B cell (primary cell): ENCODE results near the gene ZBTB21. TPM values are rescaled to one million over a fixed set of nuclear protein-coding genes. Genes with fewer than 3 reads are reported as not detected.

Experiments
- ATAC-seq: fragments of 200-7000 bp; cut with Tn5 transposase; one replicate; pipeline ENCODE4 v1.10.0; 2021; ENCODE audit warnings: low read depth, mild to moderate bottlenecking, moderate number of reproducible peaks, moderate library complexity
- CTCF ChIA-PET: fragments of 350-600 bp; sonication (Branson Sonifier 250); formaldehyde crosslinking; loops from one replicate; lab custom pipeline; 2021; ENCODE audit warnings: antibody characterized with exemption, inconsistent platforms; lab: Charles Lee
- POLR2A ChIA-PET: fragments of 350-600 bp; sonication (Branson Sonifier 250); formaldehyde crosslinking; loops from one replicate; lab custom pipeline; 2021; ENCODE audit warnings: antibody characterized with exemption; lab: Charles Lee
- DNase-seq: peaks from one replicate; pipeline ENCODE4 v3.0.0; 2013
- H2AFZ ChIP-seq: 2 replicates; pipeline ENCODE4 v1.6.1; 2012; ENCODE audit warnings: mild to moderate bottlenecking, low read depth, low read length; ENCODE audit not compliant: insufficient read depth, poor library complexity, severe bottlenecking
- H3K27ac ChIP-seq, 2 donors: 1 replicate in 1 of 2; 2 replicates in 1 of 2; pipeline ENCODE4 v1.5.1; 2012 to 2013; ENCODE audit warnings: low read length in 2 of 2, mild to moderate bottlenecking in 2 of 2, moderate library complexity in 1 of 2
- H3K27me3 ChIP-seq, 4 experiments: fragments of 200-600 bp in 1 of 4; sonication (generic) in 1 of 4; replicated peaks in 1 of 4; 1 replicate in 2 of 4; 2 replicates in 2 of 4; pipeline versions ENCODE4 v1.6.1 to v1.7.0; 2013 to 2016; ENCODE audit warnings: low read length in 3 of 4, mild to moderate bottlenecking in 2 of 4, mixed read lengths in 1 of 4, moderate library complexity in 1 of 4; ENCODE audit not compliant: insufficient read depth in 4 of 4, control insufficient read depth in 3 of 4; ENCODE audit errors: control extremely low read depth in 1 of 4
- H3K36me3 ChIP-seq, 2 experiments: replicated peaks in 1 of 2; 1 replicate in 1 of 2; 2 replicates in 1 of 2; pipeline versions ENCODE4 v1.6.1 to v1.7.1; 2013; ENCODE audit warnings: low read length in 1 of 2; ENCODE audit not compliant: insufficient read depth in 2 of 2, control insufficient read depth in 1 of 2; ENCODE audit errors: control extremely low read depth in 1 of 2, extremely low read depth in 1 of 2
- H3K4me1 ChIP-seq, 2 donors: fragments of 200-600 bp in 1 of 2; sonication (generic) in 1 of 2; 1 replicate in 1 of 2; 2 replicates in 1 of 2; pipeline versions ENCODE4 v1.5.1 to v1.6.1; 2013 to 2017; ENCODE audit warnings: low read length in 2 of 2; ENCODE audit not compliant: control insufficient read depth in 2 of 2, insufficient read depth in 2 of 2
- H3K4me2 ChIP-seq: replicated peaks from 2 replicates; pipeline ENCODE3; 2012; ENCODE audit warnings: mild to moderate bottlenecking, low read depth, low read length; ENCODE audit not compliant: poor library complexity, severe bottlenecking
- H3K4me3 ChIP-seq, 5 experiments: fragments of 200-600 bp in 1 of 5; sonication (generic) in 1 of 5; 1 replicate in 3 of 5; 2 replicates in 2 of 5; pipeline versions ENCODE4 v1.5.1 to v1.7.0; 2011 to 2016; ENCODE audit warnings: low read length in 4 of 5, mild to moderate bottlenecking in 4 of 5, low read depth in 2 of 5, control low read depth in 1 of 5, moderate library complexity in 1 of 5; ENCODE audit not compliant: insufficient read depth in 1 of 5; ENCODE audit errors: control extremely low read depth in 1 of 5, extremely low read depth in 1 of 5
- H3K79me2 ChIP-seq: fragments of 200-600 bp; sonication (generic); one replicate; pipeline ENCODE4 v1.6.0; 2016; ENCODE audit warnings: low read length; ENCODE audit not compliant: control insufficient read depth, insufficient read depth
- H3K9ac ChIP-seq: fragments of 200-600 bp; sonication (generic); 2 replicates; pipeline ENCODE4 v1.6.1; 2017; ENCODE audit warnings: mild to moderate bottlenecking, low read length, moderate library complexity
- H3K9me3 ChIP-seq, 3 donors: one replicate each; pipeline versions ENCODE4 v1.6.1 to v1.7.1; 2013; ENCODE audit warnings: low read length in 2 of 3; ENCODE audit not compliant: control insufficient read depth in 2 of 3, insufficient read depth in 1 of 3; ENCODE audit errors: control extremely low read depth in 1 of 3
- H4K20me1 ChIP-seq: 2 replicates; pipeline ENCODE4 v1.6.0; 2012; ENCODE audit warnings: mild to moderate bottlenecking, low read length; ENCODE audit not compliant: insufficient read depth, control insufficient read depth, poor library complexity, severe bottlenecking
- H3K27ac Mint-ChIP-seq: one replicate; pipeline ENCODE4 v1.8.0; 2021; ENCODE audit warnings: mixed read lengths
- H3K27me3 Mint-ChIP-seq: one replicate; pipeline ENCODE4 v1.8.0; 2021; ENCODE audit warnings: mixed read lengths
- H3K4me1 Mint-ChIP-seq: one replicate; pipeline ENCODE4 v1.8.0; 2021; ENCODE audit warnings: mixed read lengths
- H3K4me3 Mint-ChIP-seq: one replicate; pipeline ENCODE4 v1.8.0; 2021; ENCODE audit warnings: mixed read lengths
- H3K9me3 Mint-ChIP-seq: one replicate; pipeline ENCODE4 v1.8.0; 2022; ENCODE audit warnings: mixed read lengths; ENCODE audit not compliant: insufficient read depth
- EZH2 ChIP-seq: IDR thresholded peaks from 2 replicates; pipeline ENCODE4 v1.6.1; 2012; ENCODE audit warnings: borderline replicate concordance, low read depth, mild to moderate bottlenecking, moderate library complexity, low read length; ENCODE audit not compliant: insufficient read depth, poor library complexity, severe bottlenecking
- WGBS: methylation state at CpG from one replicate; pipeline ENCODE4 v1.1.5; 2013; ENCODE audit warnings: missing lambda C conversion rate; ENCODE audit not compliant: insufficient coverage; 5-methylcytosine and 5-hydroxymethylcytosine counted together
- intact Hi-C: fragments of 100-400 bp; cut with micrococcal nuclease; formaldehyde crosslinking; loops from one replicate; pipeline ENCODE4 v1.10.0; 2022
- polyA plus RNA-seq: library from polyadenylated mRNA; depleted of rRNA; stranded (reverse); fragments of >200 nt; gene quantifications from 2 replicates; pipeline ENCODE4 v1.2.3, GENCODE V29; 2012
- total RNA-seq, 2 donors: library from RNA; stranded (reverse); fragments of 120-200 nt in 1 of 2; gene quantifications; 1 replicate in 1 of 2; 2 replicates in 1 of 2; pipeline versions ENCODE4 v1.2.3 to v1.2.4, GENCODE V29; 2013 to 2022
- TF ChIP-seq, protein P1 (sequence below): fragments of 200-600 bp; IDR thresholded peaks from one replicate; pipeline ENCODE4 v1.8.0; 2022; ENCODE audit warnings: antibody characterized with exemption, mild to moderate bottlenecking

The ZBTB21 gene
- total and polyA plus RNA-seq, 2 donors (not counting 1 experiment from before 2014, with no cell fraction given): 12.4 to 40.1 TPM

DNA sequence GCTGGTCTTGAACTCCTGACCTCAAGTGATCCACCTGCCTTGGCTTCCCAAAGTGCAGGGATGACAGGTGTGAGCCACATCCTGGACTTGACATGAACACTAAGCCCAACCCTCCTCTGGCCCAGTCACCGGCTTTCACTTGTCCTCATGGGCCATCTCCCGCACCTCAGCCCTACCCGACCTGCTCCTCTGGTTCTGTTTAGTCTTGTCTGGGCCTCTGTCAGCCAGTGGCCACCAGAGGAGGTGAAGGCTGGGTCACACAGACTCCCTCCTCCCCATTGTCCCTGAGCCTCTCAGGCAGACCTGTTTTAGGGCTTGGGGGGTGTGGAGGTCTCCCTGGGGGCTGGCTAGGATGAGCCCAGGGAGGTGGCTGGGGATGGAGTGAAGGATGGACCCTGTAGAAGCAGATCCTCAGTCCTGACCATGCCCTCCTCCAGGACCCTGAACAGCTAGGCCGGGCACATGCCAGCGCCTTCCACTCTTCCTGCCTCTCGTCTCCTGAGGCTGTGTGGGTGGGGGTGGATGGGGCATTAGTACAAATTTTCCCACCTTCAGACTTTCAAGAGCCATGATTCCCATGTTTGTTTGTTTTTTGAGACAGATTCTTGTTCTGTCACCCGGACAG lies 34.8 kb upstream of the ZBTB21 start:
- no peaks in the 10 kb centered on the region for H3K36me3 ChIP-seq
- CTCF ChIA-PET: no interaction called here
- H3K4me3 Mint-ChIP-seq: no peak overlapping the region
- H3K9me3 ChIP-seq: no peaks in the 10 kb centered on the region
- no peaks in the 10 kb centered on the region for H4K20me1 ChIP-seq
- no peak overlapping the region for H3K4me2 ChIP-seq
- no peaks in the 10 kb centered on the region for H3K27me3 Mint-ChIP-seq
- no peak for ATAC-seq
- H3K4me1 ChIP-seq: no peaks in the 10 kb centered on the region
- H3K27ac ChIP-seq: no peak overlapping the region
- TF ChIP-seq, protein P1, sequence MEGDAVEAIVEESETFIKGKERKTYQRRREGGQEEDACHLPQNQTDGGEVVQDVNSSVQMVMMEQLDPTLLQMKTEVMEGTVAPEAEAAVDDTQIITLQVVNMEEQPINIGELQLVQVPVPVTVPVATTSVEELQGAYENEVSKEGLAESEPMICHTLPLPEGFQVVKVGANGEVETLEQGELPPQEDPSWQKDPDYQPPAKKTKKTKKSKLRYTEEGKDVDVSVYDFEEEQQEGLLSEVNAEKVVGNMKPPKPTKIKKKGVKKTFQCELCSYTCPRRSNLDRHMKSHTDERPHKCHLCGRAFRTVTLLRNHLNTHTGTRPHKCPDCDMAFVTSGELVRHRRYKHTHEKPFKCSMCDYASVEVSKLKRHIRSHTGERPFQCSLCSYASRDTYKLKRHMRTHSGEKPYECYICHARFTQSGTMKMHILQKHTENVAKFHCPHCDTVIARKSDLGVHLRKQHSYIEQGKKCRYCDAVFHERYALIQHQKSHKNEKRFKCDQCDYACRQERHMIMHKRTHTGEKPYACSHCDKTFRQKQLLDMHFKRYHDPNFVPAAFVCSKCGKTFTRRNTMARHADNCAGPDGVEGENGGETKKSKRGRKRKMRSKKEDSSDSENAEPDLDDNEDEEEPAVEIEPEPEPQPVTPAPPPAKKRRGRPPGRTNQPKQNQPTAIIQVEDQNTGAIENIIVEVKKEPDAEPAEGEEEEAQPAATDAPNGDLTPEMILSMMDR: no peak
- TF ChIP-seq EZH2: no peak
- no peaks in the 10 kb centered on the region for H3K9me3 Mint-ChIP-seq
- no peaks in the 10 kb centered on the region for H3K27me3 ChIP-seq
- no peak overlapping the region for H3K27ac Mint-ChIP-seq
- no peak overlapping the region for H3K4me3 ChIP-seq
- no peak overlapping the region for H2AFZ ChIP-seq
- POLR2A ChIA-PET: interaction anchor here (0.5 to 0.7 kb wide), 2 partner anchors 33 to 1577 kb away, joined by 4 to 9 read pairs; no protein-coding TSS in a partner anchor
- WGBS: 87% methylated on average over 3 of the region's 7 CpGs
- no peak for DNase-seq
- intact Hi-C loops: no loop called here
- H3K79me2 ChIP-seq: no peaks in the 10 kb centered on the region
- H3K9ac ChIP-seq: no peak overlapping the region
- no peaks in the 10 kb centered on the region for H3K4me1 Mint-ChIP-seq

DNA sequence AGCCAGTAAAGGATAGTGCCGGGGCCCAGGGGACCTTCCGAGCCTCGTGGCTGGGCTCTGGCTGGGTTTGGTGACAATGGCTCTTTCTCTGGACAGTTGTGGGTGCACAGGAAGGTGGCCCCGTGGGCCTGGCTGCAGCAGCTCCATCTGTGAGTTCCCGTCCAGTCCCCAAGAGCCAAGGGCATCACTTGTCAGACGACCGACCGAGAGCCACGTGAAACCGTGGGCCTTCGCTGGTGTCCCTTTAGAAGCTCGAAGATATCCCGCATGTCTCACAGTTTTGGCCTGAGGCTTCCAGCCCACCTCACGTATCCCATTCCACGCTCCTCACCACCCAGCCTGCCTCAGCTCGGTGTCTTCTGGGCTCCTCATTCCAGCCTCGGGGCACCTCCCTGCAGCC lies 33.8 kb upstream of the ZBTB21 start:
- DNase-seq: no peak
- CTCF ChIA-PET: no interaction called here
- Histone ChIP-seq H3K4me1 (no peaks in the 10 kb centered on the region), H3K79me2 (no peaks in the 10 kb centered on the region), H3K27ac (no peak overlapping the region), H3K4me3 (no peak overlapping the region), H3K4me2 (no peak overlapping the region), H2AFZ (no peak overlapping the region), H3K9ac (no peak overlapping the region), H3K36me3 (no peaks in the 10 kb centered on the region), H3K9me3 (peaks cover 0 to 2% (median 0%) of the 10 kb centered on the region in 3 donors), H4K20me1 (no peaks in the 10 kb centered on the region), H3K27me3 (no peaks in the 10 kb centered on the region)
- TF ChIP-seq, protein P1: no peak
- TF ChIP-seq EZH2: no peak
- POLR2A ChIA-PET: no interaction called here
- intact Hi-C loops: no loop called here
- Mint-ChIP-seq H3K27me3 (no peaks in the 10 kb centered on the region), H3K4me3 (no peak overlapping the region), H3K9me3 (no peaks in the 10 kb centered on the region), H3K27ac (no peak overlapping the region), H3K4me1 (no peaks in the 10 kb centered on the region)
- no peak for ATAC-seq
- 97% methylated on average over 17 of the region's 17 CpGs for WGBS
